HL-60 (cell line): ENCODE data around the gene CD200R1L.

ENCODE experiments used
- DNase-seq, 2 experiments: peaks; one replicate each; pipeline ENCODE4 v3.0.0-alpha.2; 2010 to 2020; ENCODE audit warnings: low read depth in 1 of 2, low spot score in 1 of 2
- H3K27ac ChIP-seq: fragments of 250-450 bp; sonication (Bioruptor Pico); replicated peaks from 2 replicates; pipeline ENCODE4 v1.5.1; 2020; ENCODE audit warnings: mild to moderate bottlenecking, moderate library complexity
- H3K27me3 ChIP-seq: fragments of 250-450 bp; sonication (Bioruptor Pico); 2 replicates; pipeline ENCODE4 v1.5.1; 2021; ENCODE audit warnings: mild to moderate bottlenecking, moderate library complexity; ENCODE audit not compliant: insufficient read depth, poor library complexity, severe bottlenecking
- H3K4me3 ChIP-seq: replicated peaks from 2 replicates; pipeline ENCODE4 v1.5.1; 2011; ENCODE audit warnings: mild to moderate bottlenecking, control low read depth, low read length; ENCODE audit not compliant: insufficient read depth
- GABPA ChIP-seq: IDR thresholded peaks from 2 replicates; pipeline ENCODE4 v1.6.1; 2012; ENCODE audit warnings: low read depth
- POLR2AphosphoS5 ChIP-seq: IDR thresholded peaks from 2 replicates; pipeline ENCODE4 v1.6.1; 2012; ENCODE audit warnings: low read depth
- SPI1 ChIP-seq: IDR thresholded peaks from 2 replicates; pipeline ENCODE4 v1.6.1; 2012; ENCODE audit warnings: low read depth, mild to moderate bottlenecking, borderline replicate concordance
- TF ChIP-seq, protein P1 (sequence below): IDR thresholded peaks from one replicate; pipeline ENCODE4 v1.5.1; 2011; ENCODE audit warnings: low read length, control low read depth, inconsistent platforms; ENCODE audit not compliant: insufficient read depth
- TF ChIP-seq, protein P2 (sequence below): IDR thresholded peaks from 2 replicates; pipeline ENCODE4 v1.6.1; 2012; ENCODE audit warnings: low read depth; ENCODE audit not compliant: insufficient replicate concordance

The CD200R1L gene

DNA sequence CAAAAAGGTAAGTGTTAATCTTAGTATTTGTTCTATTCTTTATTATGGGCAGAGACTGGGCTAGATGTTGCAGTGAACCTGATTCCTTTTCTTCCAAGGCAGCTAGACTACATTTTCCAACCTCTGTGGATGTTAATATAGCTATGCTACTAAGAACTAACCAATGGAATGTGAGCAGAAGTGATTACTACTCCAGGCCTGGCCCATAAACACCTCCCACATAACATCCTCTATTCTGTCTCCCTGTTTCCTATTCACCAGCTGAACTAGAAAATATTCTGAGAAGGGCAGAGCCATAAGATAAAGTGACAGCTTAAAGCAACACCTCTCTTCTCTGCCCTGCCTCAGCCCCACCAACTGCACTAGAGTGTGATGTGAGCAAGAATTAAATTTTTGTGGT, 29.4 kb downstream of the CD200R1L start:
- Histone ChIP-seq H3K27ac (peak overlapping the region; percentile 49), H3K27me3 (no peaks in the 10 kb centered on the region), H3K4me3 (no peak overlapping the region)
- TF ChIP-seq, protein P1, sequence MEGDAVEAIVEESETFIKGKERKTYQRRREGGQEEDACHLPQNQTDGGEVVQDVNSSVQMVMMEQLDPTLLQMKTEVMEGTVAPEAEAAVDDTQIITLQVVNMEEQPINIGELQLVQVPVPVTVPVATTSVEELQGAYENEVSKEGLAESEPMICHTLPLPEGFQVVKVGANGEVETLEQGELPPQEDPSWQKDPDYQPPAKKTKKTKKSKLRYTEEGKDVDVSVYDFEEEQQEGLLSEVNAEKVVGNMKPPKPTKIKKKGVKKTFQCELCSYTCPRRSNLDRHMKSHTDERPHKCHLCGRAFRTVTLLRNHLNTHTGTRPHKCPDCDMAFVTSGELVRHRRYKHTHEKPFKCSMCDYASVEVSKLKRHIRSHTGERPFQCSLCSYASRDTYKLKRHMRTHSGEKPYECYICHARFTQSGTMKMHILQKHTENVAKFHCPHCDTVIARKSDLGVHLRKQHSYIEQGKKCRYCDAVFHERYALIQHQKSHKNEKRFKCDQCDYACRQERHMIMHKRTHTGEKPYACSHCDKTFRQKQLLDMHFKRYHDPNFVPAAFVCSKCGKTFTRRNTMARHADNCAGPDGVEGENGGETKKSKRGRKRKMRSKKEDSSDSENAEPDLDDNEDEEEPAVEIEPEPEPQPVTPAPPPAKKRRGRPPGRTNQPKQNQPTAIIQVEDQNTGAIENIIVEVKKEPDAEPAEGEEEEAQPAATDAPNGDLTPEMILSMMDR: no peak
- TF ChIP-seq SPI1 (no peak), GABPA (no peak), POLR2AphosphoS5 (no peak)
- TF ChIP-seq, protein P2, sequence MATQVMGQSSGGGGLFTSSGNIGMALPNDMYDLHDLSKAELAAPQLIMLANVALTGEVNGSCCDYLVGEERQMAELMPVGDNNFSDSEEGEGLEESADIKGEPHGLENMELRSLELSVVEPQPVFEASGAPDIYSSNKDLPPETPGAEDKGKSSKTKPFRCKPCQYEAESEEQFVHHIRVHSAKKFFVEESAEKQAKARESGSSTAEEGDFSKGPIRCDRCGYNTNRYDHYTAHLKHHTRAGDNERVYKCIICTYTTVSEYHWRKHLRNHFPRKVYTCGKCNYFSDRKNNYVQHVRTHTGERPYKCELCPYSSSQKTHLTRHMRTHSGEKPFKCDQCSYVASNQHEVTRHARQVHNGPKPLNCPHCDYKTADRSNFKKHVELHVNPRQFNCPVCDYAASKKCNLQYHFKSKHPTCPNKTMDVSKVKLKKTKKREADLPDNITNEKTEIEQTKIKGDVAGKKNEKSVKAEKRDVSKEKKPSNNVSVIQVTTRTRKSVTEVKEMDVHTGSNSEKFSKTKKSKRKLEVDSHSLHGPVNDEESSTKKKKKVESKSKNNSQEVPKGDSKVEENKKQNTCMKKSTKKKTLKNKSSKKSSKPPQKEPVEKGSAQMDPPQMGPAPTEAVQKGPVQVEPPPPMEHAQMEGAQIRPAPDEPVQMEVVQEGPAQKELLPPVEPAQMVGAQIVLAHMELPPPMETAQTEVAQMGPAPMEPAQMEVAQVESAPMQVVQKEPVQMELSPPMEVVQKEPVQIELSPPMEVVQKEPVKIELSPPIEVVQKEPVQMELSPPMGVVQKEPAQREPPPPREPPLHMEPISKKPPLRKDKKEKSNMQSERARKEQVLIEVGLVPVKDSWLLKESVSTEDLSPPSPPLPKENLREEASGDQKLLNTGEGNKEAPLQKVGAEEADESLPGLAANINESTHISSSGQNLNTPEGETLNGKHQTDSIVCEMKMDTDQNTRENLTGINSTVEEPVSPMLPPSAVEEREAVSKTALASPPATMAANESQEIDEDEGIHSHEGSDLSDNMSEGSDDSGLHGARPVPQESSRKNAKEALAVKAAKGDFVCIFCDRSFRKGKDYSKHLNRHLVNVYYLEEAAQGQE: no peak
- DNase-seq: no peak

DNA sequence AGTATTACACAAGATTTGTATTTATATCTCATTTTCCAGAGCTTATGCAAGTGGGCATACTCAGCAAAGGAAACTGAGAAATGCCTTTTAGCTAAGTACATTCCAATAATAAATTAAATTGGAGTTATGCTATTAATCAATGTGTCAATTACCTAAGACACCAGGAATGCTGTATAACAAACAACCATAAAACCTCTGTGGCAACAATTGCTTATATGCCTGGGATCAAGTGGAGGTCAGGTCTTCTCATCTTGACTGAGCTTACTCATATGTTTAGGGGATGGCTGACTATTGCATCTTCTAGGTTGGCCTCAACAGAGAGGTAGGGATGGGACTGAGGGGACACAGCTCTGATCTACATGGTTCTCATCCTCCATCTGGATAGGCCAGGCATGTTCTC, 30.7 kb downstream of the CD200R1L start:
- Histone ChIP-seq H3K27me3 (no peaks in the 10 kb centered on the region), H3K4me3 (no peak overlapping the region), H3K27ac (no peak overlapping the region)
- no peak for DNase-seq
- TF ChIP-seq, protein P1: no peak
- TF ChIP-seq POLR2AphosphoS5 (no peak), GABPA (no peak), SPI1 (no peak)
- TF ChIP-seq, protein P2: no peak

DNA sequence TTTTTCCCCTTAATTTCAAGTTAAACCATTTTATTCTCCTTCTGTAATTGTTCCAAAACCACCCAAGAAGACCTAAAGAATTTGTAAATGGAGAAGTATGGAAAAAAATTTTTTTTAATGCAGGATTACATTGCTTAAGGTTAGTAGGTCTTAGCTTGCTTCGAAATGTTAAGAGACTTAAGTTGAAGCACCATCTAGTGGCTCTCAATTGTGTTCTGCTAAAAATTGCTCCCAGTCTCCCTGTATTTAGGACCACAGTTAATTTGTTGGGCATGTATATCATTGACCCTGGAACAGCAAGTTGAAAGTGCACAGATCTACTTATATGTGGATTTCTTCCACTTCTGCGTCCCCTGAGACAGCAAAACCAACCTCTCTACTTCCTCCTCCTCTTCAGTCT, 32.4 kb downstream of the CD200R1L start:
- peak in 1 of 2 experiments; percentile 41 for DNase-seq
- TF ChIP-seq POLR2AphosphoS5 (no peak), GABPA (no peak), SPI1 (no peak)
- TF ChIP-seq, protein P2: no peak
- TF ChIP-seq, protein P1: peak; percentile 6
- no peaks in the 10 kb centered on the region for H3K27me3 ChIP-seq
- no peak overlapping the region for H3K4me3 ChIP-seq
- H3K27ac ChIP-seq: peak overlapping the region; percentile 66
